ENCODE results near the gene TBC1D17. TPM values are rescaled to one million over a fixed set of nuclear protein-coding genes. Genes with fewer than 3 reads are reported as not detected.

Gene TBC1D17
- total RNA-seq, 4 donors from 2014 or later: 48.7 to 84.3 (median 66.4) TPM

GRCh38 chr19:49875177-49875576 lies 2.3 kb upstream of the TBC1D17 start:
- no peak for ATAC-seq

GRCh38 chr19:49875857-49876421 lies 1.6 kb upstream of the TBC1D17 start:
- Histone ChIP-seq H3K4me3 (peak overlapping the region; percentile 62 to 95 (median 92)), H3K36me3 (peaks cover 0 to 40% of the 10 kb centered on the region in 2 donors), H3K27ac (peak overlapping the region; percentile 91 to 100 (median 99)), H3K4me1 (peaks cover 30 to 36% of the 10 kb centered on the region in 2 donors), H3K9me3 (no peaks in the 10 kb centered on the region), H3K27me3 (no peaks in the 10 kb centered on the region)
- TF ChIP-seq POLR2A (IDR thresholded peaks at IDR 0.05): no peak
- no peak for TF ChIP-seq CTCF (IDR thresholded peaks at IDR 0.05 in 4 of 5, conservative IDR thresholded peaks at IDR 0.05 in 1 of 5)
- intact Hi-C loops (cut with DNase I; ENCODE audit: low total_unique reads) (loop anchor here (1.0 to 10.0 kb wide), 8 partner anchors 9 to 1241 kb away; partner anchors contain the start of genes DBP, FUZ, MYH14 and PNKP), in situ Hi-C loops (cut with MboI; ENCODE audit: low sequenced_read_pairs in 4 of 4) (loop anchor here in 2 of 4 donors (10.0 kb wide), 1 partner anchor 61 kb away; the partner anchor contains the start of genes FUZ (in 2 of the 2) and MED25 (in 2 of the 2))
- peak; percentile 32 to 55 for DNase-seq
- peak in 1 of 2 donors; percentile 11 for ATAC-seq

More at GRCh38 chr19:49875177-49875576, 2.3 kb upstream of the TBC1D17 start:
- intact Hi-C loops (cut with DNase I; ENCODE audit: low total_unique reads): loop anchor here (5.0 to 10.0 kb wide), 4 partner anchors 327 to 1240 kb away; partner anchors contain the start of genes DBP, MYH14 and RPS11
- DNase-seq: no peak
- Histone ChIP-seq H3K9me3 (no peaks in the 10 kb centered on the region), H3K4me3 (peak overlapping the region; percentile 62 to 95 (median 92)), H3K4me1 (peaks cover 35 to 43% of the 10 kb centered on the region in 2 donors), H3K36me3 (peaks cover 0 to 33% of the 10 kb centered on the region in 2 donors), H3K27ac (peak overlapping the region; percentile 91 to 100 (median 99)), H3K27me3 (no peaks in the 10 kb centered on the region)
- in situ Hi-C loops (cut with MboI; ENCODE audit: low sequenced_read_pairs in 4 of 4): loop anchor here in 2 of 4 donors (10.0 kb wide), 1 partner anchor 60 kb away; the partner anchor contains the start of genes FUZ (in 2 of the 2) and MED25 (in 2 of the 2)
- TF ChIP-seq POLR2A (IDR thresholded peaks at IDR 0.05) (no peak), CTCF (IDR thresholded peaks at IDR 0.05 in 4 of 5, conservative IDR thresholded peaks at IDR 0.05 in 1 of 5) (no peak)

GRCh38 chr19:49876422-49877019 lies 981 bp upstream of the TBC1D17 start:
- in situ Hi-C loops (cut with MboI; ENCODE audit: low sequenced_read_pairs in 4 of 4) (loop anchor here in 2 of 4 donors (10.0 kb wide), 1 partner anchor 62 kb away; the partner anchor contains the start of genes FUZ (in 2 of the 2) and MED25 (in 2 of the 2)), intact Hi-C loops (cut with DNase I; ENCODE audit: low total_unique reads) (loop anchor here (1.0 to 10.0 kb wide), 12 partner anchors 9 to 1242 kb away; partner anchors contain the start of genes DBP, FUZ, MYH14 and PNKP)
- no peak for TF ChIP-seq CTCF (IDR thresholded peaks at IDR 0.05 in 4 of 5, conservative IDR thresholded peaks at IDR 0.05 in 1 of 5)
- peak; percentile 57 to 58 for TF ChIP-seq POLR2A (IDR thresholded peaks at IDR 0.05)
- Histone ChIP-seq H3K27me3 (no peaks in the 10 kb centered on the region), H3K9me3 (no peaks in the 10 kb centered on the region), H3K4me1 (peaks cover 30 to 35% of the 10 kb centered on the region in 2 donors), H3K36me3 (peaks cover 4 to 40% of the 10 kb centered on the region in 2 donors), H3K4me3 (peak overlapping the region; percentile 62 to 95 (median 92)), H3K27ac (peak overlapping the region; percentile 91 to 100 (median 99))
- peak; percentile 98 for DNase-seq
- peak; percentile 73 to 77 for ATAC-seq

- intact Hi-C loops (cut with DNase I; ENCODE audit: low total_unique reads): loop anchor here (1.0 to 10.0 kb wide), 10 partner anchors 27 to 1243 kb away; partner anchors contain the start of genes DBP, MYH14, PRMT1 and PTOV1
- Histone ChIP-seq H3K4me1 (peaks cover 30 to 35% of the 10 kb centered on the region in 2 donors), H3K27me3 (no peaks in the 10 kb centered on the region), H3K36me3 (peaks cover 6 to 55% of the 10 kb centered on the region in 2 donors), H3K4me3 (peak overlapping the region; percentile 91 to 95 (median 92)), H3K9me3 (no peaks in the 10 kb centered on the region), H3K27ac (peak overlapping the region; percentile 90 to 100 (median 99))
- ATAC-seq (peak; percentile 59 to 64), DNase-seq (peak; percentile 98)
- in situ Hi-C loops (cut with MboI; ENCODE audit: low sequenced_read_pairs in 4 of 4): loop anchor here in 2 of 4 donors (10.0 kb wide), 1 partner anchor 63 kb away; the partner anchor contains the start of genes FUZ (in 2 of the 2) and MED25 (in 2 of the 2)
- no peak for TF ChIP-seq CTCF (IDR thresholded peaks at IDR 0.05 in 4 of 5, conservative IDR thresholded peaks at IDR 0.05 in 1 of 5)
- TF ChIP-seq POLR2A (IDR thresholded peaks at IDR 0.05): no peak
Measured at GRCh38 chr19:49877879-49878743, 609 bp downstream of the TBC1D17 start.
